Suprapubic skin (tissue), 4 donors: ENCODE measurements around the gene POMT2. TPM values are rescaled to one million over a fixed set of nuclear protein-coding genes. Genes with fewer than 3 reads are reported as not detected.

Experiments used
- DNase-seq, 2 donors: peaks; one replicate each; pipeline ENCODE4 v3.0.0-alpha.2; 2019; ENCODE audit warnings: low spot score in 2 of 2
- H3K27ac ChIP-seq: fragments of 200-600 bp; sonication (generic); one replicate; pipeline ENCODE4 v1.5.1; 2019
- H3K27me3 ChIP-seq: fragments of 200-600 bp; sonication (generic); one replicate; pipeline ENCODE4 v1.5.1; 2019
- H3K36me3 ChIP-seq: fragments of 200-600 bp; sonication (generic); one replicate; pipeline ENCODE4 v1.5.1; 2019
- H3K4me1 ChIP-seq: fragments of 200-600 bp; sonication (generic); one replicate; pipeline ENCODE4 v1.5.1; 2019
- H3K4me3 ChIP-seq: fragments of 200-600 bp; sonication (generic); one replicate; pipeline ENCODE4 v1.5.1; 2019; ENCODE audit warnings: mild to moderate bottlenecking
- H3K9me3 ChIP-seq: fragments of 200-600 bp; sonication (generic); one replicate; pipeline ENCODE4 v1.5.1; 2019
- EP300 ChIP-seq: sonication (generic); formaldehyde crosslinking; IDR thresholded peaks from one replicate; pipeline ENCODE4 v1.6.1; 2017; ENCODE audit warnings: antibody characterized with exemption
- POLR2A ChIP-seq, 2 donors: fragments of 450-650 bp; IDR thresholded peaks; one replicate each; pipeline ENCODE4 v1.6.1; 2017; ENCODE audit warnings: antibody characterized with exemption in 2 of 2, mild to moderate bottlenecking in 2 of 2, moderate library complexity in 2 of 2
- POLR2AphosphoS5 ChIP-seq, 3 donors: sonication (generic); formaldehyde crosslinking; IDR thresholded peaks; one replicate each; pipeline ENCODE4 v1.6.1; 2017; ENCODE audit warnings: antibody characterized with exemption in 3 of 3
- WGBS: methylation state at CpG from one replicate; pipeline ENCODE4 v1.1.5; 2018; 5-methylcytosine and 5-hydroxymethylcytosine counted together
- total RNA-seq, 4 donors: library from RNA; depleted of rRNA; stranded (reverse); fragments of >200 nt; gene quantifications; one replicate each; pipeline ENCODE4 v1.1.0, GENCODE V29; 2016
- TF ChIP-seq, protein P1 (sequence below), 2 donors: fragments of 200-600 bp in 1 of 2; fragments of 450-650 bp in 1 of 2; sonication (generic) in 1 of 2; IDR thresholded peaks; one replicate each; pipeline ENCODE4 v1.5.1; 2016 to 2019; ENCODE audit warnings: antibody characterized with exemption in 2 of 2, mild to moderate bottlenecking in 1 of 2, moderate library complexity in 1 of 2

POMT2 gene
- total RNA-seq, 4 donors from 2014 or later = 16.3 to 72.0 (median 19.4) TPM

DNA sequence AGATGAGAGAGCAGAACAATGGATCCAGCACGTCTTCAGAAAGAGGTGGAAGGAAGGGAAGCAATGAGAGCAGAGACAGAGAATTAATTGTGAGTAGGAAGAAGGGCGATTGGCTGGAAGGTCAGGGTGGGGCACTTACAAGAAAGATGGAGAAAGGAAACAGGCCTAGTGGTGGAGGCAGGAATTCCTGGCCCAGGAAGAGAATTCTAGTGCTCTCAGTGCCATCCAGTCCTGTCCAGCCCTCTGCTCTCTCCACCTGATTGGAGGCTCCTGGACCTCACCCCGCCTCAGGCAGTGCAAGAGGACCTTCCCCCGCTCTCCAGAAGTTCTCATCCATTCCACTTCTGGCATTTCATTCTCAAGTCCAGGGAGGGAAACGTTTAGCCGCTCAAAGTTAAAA, 92.6 kb downstream of the POMT2 start:
- H3K36me3 ChIP-seq = no peaks in the 10 kb centered on the region
- H3K4me3 ChIP-seq = no peak overlapping the region
- no peaks in the 10 kb centered on the region for H3K27me3 ChIP-seq
- H3K27ac ChIP-seq = no peak overlapping the region
- no peaks in the 10 kb centered on the region for H3K4me1 ChIP-seq
- TF ChIP-seq POLR2AphosphoS5 (IDR thresholded peaks at IDR 0.05) (no peak), POLR2A (IDR thresholded peaks at IDR 0.05) (no peak), EP300 (no peak)
- TF ChIP-seq, protein P1, sequence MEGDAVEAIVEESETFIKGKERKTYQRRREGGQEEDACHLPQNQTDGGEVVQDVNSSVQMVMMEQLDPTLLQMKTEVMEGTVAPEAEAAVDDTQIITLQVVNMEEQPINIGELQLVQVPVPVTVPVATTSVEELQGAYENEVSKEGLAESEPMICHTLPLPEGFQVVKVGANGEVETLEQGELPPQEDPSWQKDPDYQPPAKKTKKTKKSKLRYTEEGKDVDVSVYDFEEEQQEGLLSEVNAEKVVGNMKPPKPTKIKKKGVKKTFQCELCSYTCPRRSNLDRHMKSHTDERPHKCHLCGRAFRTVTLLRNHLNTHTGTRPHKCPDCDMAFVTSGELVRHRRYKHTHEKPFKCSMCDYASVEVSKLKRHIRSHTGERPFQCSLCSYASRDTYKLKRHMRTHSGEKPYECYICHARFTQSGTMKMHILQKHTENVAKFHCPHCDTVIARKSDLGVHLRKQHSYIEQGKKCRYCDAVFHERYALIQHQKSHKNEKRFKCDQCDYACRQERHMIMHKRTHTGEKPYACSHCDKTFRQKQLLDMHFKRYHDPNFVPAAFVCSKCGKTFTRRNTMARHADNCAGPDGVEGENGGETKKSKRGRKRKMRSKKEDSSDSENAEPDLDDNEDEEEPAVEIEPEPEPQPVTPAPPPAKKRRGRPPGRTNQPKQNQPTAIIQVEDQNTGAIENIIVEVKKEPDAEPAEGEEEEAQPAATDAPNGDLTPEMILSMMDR (IDR thresholded peaks at IDR 0.05) = no peak
- DNase-seq = no peak
- WGBS = 43% methylated on average over 6 of the region's 6 CpGs
- H3K9me3 ChIP-seq = no peaks in the 10 kb centered on the region

DNA sequence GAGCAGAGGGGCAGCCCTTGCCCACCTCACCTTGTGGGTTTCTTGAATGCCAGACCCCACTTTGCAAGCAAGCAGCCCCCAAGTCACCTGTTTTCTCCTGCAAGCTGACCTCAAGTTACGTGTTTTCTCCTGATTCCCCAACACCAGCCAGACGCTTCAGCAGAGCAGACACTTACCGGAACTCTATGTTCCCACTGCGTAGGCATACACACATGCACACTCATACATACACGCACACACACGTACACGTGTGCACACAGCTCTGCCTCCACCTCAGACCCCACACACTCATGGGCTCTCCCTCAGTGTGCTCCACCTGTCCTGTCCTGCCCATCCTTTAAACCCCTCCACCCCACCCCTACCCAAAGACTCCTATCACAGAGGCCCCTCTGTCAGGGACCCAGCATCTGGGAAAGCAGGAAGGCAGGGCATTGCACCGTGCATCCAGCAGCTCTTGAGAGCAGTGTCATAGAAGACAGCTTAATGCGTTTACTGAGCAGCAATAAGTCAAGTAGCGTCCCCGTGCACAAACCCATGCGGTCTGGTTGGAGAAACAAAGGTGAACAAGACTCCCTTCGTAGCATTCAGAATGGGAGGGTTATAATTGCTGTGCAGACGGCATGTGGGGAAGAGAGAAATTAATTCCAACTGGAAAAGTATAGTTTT, 94.7 kb downstream of the POMT2 start:
- Histone ChIP-seq H3K4me3 (no peak overlapping the region), H3K36me3 (no peaks in the 10 kb centered on the region), H3K9me3 (no peaks in the 10 kb centered on the region), H3K27me3 (no peaks in the 10 kb centered on the region), H3K4me1 (no peaks in the 10 kb centered on the region), H3K27ac (no peak overlapping the region)
- WGBS = 83% methylated on average over 14 of the region's 14 CpGs
- TF ChIP-seq POLR2AphosphoS5 (IDR thresholded peaks at IDR 0.05) = no peak
- TF ChIP-seq, protein P1 (IDR thresholded peaks at IDR 0.05) = no peak
- no peak for TF ChIP-seq POLR2A (IDR thresholded peaks at IDR 0.05)
- TF ChIP-seq EP300 = no peak
- no peak for DNase-seq

DNA sequence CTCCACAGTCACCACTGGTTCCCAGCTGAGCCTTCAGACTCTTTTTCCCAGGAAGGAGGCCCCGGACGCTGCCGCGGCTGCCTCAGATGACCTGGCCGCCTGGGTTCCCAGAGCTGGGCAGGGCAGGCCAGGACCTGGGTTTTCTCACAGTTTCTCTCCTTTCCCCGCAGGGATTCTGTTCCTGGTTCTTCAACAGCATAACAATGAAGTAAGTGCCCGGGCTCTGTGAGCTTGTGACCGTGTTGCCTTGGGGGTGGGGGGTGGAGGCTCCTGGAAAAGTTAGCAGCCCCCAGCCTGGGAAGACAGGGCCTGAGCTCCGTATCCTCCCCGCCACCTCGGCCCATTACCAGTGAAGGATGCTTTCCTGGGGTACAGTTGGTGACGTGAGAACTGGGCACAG, 95.4 kb downstream of the POMT2 start:
- DNase-seq = no peak
- Histone ChIP-seq H3K4me3 (no peak overlapping the region), H3K4me1 (no peaks in the 10 kb centered on the region), H3K36me3 (no peaks in the 10 kb centered on the region), H3K27ac (no peak overlapping the region), H3K9me3 (no peaks in the 10 kb centered on the region), H3K27me3 (no peaks in the 10 kb centered on the region)
- TF ChIP-seq, protein P1 (IDR thresholded peaks at IDR 0.05) = no peak
- no peak for TF ChIP-seq POLR2A (IDR thresholded peaks at IDR 0.05)
- no peak for TF ChIP-seq EP300
- TF ChIP-seq POLR2AphosphoS5 (IDR thresholded peaks at IDR 0.05) = no peak
- WGBS = 76% methylated on average over 10 of the region's 12 CpGs

Other genes with a start within 250 kb of the POMT2 start
- 10 to 100 TPM; 47.2 to 79.0 (median 53.9) TPM for gene CIPC, start 222.6 kb downstream of the POMT2 start, total RNA-seq
- gene ZDHHC22, start 179.1 kb downstream of the POMT2 start, total RNA-seq = not detected
- 10 to 100 TPM; 12.3 to 32.8 (median 19.9) TPM for gene TMEM63C, start 139.1 kb downstream of the POMT2 start, total RNA-seq
- gene NGB, start 49.7 kb downstream of the POMT2 start, total RNA-seq = not detected
- 10 to 100 TPM; 26.1 to 41.1 (median 31.6) TPM for gene GSTZ1, start 153 bp upstream of the POMT2 start, total RNA-seq
- gene TMED8, start 56.2 kb upstream of the POMT2 start, total RNA-seq = 10 to 100 TPM in 1 of 4 donors, 1 to 10 TPM in 3; 5.3 to 11.2 (median 7.9) TPM
- gene SAMD15, start 56.5 kb upstream of the POMT2 start, total RNA-seq = under 1 TPM in 1 of 4 donors, not detected in 3; 0.93 TPM
- under 1 TPM in 3 of 4 donors, not detected in 1; 0.38 to 0.47 (median 0.40) TPM for gene NOXRED1, start 102.6 kb upstream of the POMT2 start, total RNA-seq
- gene VIPAS39, start 136.7 kb upstream of the POMT2 start, total RNA-seq = 10 to 100 TPM; 11.7 to 21.6 (median 16.9) TPM
- 100 to 1,000 TPM in 1 of 4 donors, 10 to 100 TPM in 3; 62.8 to 124 (median 97.0) TPM for gene AHSA1, start 137.2 kb upstream of the POMT2 start, total RNA-seq
- not detected for gene ISM2, start 177.9 kb upstream of the POMT2 start, total RNA-seq